DMS79 (cell line): Measurements from ENCODE around the gene FOXI3.
"Not testable (repeated sequence)": the region's sequence is repeated elsewhere in the genome, so short reads cannot be mapped to it uniquely, and the experiment has no call there.

ENCODE experiments used
- DNase-seq: peaks from one replicate; lab custom pipeline; 2025; lab: John Stamatoyannopoulos, UW

The FOXI3 gene

DNA sequence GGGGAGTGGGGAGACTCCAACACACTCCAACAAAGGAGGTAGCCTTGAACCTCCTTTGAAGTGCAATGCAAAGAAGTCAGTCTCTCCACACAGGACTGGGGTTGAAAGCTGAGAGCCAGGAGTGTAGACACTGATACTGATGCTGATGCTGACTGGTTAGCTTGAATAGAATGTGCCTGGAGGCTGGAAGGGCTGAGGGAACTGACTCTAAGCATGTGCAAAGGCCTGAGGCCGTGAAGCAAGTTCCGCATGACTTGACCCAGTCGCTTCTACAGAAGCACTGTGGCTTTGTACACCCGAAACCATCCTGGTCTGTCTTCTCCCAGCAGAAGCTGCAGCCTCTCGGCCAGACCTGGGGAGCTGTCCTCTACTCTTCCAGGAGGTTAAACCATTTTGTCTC, 10.4 kb downstream of the FOXI3 start:
- DNase-seq = no peak

DNA sequence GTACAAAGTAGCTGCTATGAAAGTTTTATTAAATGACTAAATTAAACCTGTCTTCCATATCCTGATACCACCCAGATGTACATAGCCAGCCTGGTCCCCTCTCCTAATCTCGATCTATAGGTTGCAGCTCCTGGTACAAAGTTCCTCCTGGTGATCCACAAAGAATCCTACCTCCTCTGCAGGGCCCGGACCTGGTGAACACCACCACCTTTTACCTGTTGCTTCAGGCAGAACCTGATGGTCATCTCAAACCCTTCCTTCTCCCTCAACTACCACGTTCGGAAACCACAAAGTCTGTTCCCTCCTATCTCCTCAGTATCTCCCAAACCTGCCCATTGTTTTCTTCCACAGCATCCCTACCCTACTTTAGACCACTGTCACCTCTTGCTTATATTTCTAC, 15.5 kb downstream of the FOXI3 start:
- DNase-seq = no peak

DNA sequence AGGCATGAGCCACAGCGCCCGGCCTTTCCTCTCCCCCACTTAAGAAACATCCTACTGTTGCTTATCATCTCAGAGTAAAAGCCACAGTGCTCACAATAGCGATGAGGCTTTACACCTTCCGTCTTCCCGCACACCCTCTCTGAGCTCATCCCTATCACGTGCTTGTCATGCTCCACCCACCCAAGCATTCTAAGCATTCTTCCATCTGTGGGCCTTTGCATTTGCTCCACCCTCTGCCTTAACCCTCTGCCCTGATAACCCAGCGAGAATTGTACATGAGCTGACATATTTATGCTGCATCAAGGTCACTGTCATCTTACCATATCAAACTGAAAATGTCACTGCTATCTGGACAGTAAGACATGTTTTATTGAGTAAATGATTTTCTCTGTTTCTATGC, 22.6 kb downstream of the FOXI3 start:
- no peak for DNase-seq

DNA sequence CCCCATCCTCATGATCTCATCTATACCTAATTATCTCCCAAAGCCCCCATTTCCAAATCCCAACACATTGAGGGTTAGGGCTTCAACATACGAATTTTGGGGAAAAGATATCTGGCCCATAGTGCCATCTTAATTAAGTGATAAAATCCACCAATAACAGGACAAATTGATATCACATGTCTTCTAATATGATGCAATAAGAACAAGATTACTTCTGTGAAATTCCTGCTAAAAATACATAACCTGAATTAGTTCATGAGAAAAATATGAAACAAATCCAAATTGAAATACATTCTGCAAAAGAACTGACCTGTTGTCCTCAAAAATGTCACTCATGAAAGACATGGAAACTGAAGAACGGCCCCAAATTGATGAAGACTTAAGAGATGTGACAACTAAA, 28.8 kb downstream of the FOXI3 start:
- DNase-seq = no peak

DNA sequence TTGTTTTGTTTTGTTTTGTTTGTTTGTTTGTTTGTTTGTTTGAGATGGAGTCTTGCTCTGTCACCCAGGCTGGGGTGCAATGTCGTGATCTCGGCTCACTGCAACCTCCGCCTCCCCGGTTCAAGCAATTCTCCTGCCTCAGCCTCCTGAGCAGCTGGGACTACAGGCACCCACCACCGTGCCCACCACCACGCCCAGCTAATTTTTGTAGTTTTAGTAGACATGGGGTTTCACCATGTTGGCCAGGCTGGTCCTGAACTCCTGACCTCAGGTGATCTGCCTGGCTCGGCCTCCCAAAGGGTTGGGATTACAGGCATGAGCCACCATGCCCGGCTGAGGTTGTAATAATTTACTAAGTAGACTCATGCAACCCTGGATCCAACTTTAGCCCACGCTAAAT, 33.4 kb downstream of the FOXI3 start:
- DNase-seq = not testable (repeated sequence)

DNA sequence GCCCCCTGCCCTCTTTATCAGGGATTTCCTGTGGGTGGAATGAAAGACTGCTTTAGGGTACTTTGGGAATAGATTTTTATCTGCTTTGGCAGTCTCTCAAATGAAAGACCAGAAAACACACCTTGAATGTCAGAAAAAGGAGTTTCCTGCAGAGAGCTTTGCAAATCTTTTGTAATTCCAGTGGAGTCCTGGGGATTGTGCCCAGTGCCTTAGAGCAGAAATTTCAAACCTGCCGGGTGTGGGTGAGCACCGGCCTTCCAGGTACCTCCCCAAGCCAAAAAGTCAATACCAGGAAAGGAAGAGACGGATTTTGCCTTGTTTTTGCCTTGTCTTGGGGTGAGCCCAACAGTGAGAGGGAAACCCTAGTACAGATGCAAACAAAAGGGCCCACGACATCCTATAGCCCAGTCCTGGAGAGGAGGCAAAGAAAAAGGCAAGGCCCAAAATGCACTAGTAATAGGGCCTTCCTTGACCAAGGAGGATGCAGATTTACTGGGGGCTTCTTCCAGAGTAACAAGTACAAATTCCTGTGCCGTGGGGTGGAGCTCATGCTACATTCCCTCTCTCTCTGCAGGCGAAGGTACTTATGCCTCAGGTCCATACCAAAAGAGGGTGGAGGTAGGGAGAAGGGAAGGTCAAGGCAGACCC, 36.4 kb downstream of the FOXI3 start:
- no peak for DNase-seq

DNA sequence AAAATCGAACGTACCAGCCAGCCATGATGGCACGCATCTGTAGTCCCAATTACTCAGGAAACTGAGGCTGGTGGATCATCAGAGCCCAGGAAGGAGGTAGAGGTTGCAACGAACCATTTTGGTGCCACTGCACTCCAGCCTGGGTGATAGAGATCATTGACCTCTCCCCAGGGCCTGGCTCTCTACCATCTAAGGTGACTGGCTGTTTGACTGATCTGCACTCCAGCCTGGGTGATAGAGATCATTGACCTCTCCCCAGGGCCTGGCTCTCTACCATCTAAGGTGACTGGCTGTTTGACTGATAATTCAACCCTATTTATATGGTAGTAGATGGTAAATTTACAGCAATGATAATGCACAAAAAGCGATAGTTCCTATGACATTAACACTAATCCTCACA, 43.6 kb downstream of the FOXI3 start:
- DNase-seq = not testable (repeated sequence)

DNA sequence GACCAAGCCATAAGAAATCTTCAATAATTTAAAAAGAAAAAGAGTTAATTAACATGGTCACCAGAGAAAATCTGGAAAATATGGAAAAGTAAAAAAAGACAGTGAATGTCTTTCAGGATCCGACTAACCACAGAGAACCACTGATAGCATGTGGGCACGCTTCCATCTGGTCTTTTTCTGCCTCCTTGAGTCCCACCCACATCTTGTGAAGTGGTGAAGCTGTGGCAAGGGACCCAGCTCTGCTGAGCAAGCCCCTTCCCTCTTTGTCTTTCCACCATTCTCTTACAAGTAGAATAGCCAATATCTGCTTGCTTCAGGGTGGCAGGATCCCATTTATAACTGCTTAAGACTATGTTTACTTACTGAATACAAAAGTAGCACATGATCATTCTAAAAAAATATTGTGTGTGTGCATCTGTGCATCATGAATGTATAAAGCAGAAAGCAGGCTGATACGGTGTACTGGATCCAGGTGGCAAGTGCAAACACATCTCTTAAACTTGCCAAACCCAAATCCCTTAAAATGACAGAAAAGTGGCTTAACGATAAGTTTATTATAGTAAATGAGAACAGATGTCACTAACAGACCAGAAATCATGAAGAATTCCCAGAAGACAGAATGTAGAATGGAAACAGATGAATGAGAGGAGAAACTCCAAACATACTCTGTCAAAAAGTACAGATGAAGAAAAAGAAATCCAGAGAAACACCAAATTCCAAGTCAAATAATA, 52.3 kb downstream of the FOXI3 start:
- DNase-seq = no peak

DNA sequence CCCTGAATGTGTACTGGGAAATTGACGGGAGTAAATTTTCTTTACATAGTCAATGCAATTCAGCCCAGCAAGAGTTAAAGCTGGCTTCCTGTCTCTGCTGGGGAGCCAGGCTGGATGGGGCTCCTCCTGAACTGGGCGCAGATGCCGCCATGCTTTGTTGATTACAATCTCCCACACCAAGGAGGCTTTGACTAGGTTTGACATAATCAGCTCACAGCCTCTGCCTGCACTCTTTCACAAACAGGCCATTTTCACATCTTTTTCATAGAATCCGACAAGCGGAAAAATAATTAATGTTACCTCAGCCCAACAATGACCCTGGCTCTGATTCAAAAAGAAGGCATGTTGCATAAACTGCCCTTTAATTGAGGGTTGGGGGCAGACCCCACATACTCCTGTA, 54.3 kb downstream of the FOXI3 start:
- no peak for DNase-seq
